HG02973 (cell line): Measurements from ENCODE around the gene DLGAP4.

Experiments used
- ATAC-seq: cut with Tn5 transposase; IDR thresholded peaks from one replicate; pipeline ENCODE4 v1.9.1; 2021; ENCODE audit warnings: moderate library complexity; ENCODE audit not compliant: unreplicated experiment

Gene DLGAP4

GRCh38 chr20:36525620-36526365, 219.7 kb downstream of the DLGAP4 start:
- no peak for ATAC-seq

- no peak for ATAC-seq
Observed at GRCh38 chr20:36526521-36527011, 220.4 kb downstream of the DLGAP4 start.

DNA sequence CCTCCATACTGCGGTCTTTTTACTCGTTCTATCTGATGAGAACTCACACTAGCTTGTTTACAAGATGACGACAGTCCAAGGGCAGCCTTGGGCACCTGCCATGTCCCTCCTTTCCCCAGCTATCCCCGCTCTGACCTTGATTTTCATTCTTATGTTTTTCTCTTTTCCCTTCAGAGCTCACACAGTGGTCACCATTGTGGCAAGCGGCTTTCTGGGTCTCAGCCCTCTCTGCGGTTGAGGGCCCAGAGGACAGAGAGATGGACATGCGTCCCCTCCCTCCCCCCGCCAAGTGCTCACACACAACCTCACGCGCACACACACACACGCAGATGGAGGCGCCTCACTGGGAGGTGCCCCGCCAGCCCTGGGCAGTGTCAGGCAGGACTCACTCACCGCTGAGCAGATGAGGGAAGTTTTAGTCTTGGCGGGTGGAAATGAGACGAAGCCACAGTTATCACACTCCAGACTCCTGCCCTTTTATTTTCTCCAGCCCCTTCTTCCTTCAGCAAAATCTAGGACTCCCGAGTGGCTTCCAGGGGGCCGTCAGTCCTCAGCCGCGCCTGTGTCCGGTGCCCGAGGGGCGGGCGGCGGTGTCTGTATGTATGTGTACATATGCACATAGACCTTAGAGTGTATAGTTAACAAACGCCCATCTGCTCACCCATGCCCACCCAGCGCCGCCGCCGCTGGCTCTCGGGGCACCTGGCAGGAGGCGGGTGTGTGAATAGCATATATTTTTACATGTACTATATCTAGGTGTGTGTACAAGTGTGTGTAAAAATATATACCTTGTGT, 221.4 kb downstream of the DLGAP4 start:
- no peak for ATAC-seq

DNA sequence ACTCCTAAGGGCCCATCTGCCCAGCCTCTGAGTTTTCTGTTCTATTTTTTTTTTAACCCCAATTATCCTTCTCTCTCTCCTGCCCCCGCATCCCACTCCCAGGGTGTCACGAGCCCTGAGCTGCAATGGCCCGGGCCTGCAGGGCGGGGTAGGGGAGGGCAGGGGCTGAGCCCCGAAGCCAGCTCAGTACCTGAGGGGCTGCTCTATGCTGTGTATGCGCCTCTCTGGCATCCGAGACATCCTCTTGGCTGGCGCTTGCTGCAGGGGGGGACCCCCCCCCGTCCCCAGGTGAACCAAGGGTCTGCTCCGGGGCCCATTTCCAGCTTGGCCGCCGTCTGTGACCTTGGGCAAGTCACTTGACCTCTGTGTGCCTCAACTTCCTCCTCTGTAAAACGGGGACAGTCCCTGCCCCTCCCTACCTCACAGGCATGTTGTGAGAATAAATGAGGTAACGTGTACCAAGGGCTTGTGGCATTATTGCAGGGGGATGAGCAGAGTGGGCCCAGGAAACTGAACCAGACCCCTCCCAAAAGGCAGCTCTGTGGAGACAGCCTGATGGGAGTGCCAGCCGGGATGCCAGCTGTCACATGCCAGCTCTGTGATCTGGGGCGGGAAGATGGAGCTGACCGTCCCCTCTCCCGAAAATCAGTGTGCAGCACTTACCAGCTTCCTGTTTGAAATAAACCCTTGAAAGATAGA, 222.2 kb downstream of the DLGAP4 start:
- no peak for ATAC-seq

GRCh38 chr20:36528875-36529417, 222.8 kb downstream of the DLGAP4 start:
- no peak for ATAC-seq

GRCh38 chr20:36532388-36532787, 226.2 kb downstream of the DLGAP4 start:
- ATAC-seq = no peak

- no peak for ATAC-seq
Observed at GRCh38 chr20:36532822-36533221, 226.7 kb downstream of the DLGAP4 start.

- ATAC-seq = no peak
Observed at GRCh38 chr20:36538026-36538722, 232.0 kb downstream of the DLGAP4 start.

DNA sequence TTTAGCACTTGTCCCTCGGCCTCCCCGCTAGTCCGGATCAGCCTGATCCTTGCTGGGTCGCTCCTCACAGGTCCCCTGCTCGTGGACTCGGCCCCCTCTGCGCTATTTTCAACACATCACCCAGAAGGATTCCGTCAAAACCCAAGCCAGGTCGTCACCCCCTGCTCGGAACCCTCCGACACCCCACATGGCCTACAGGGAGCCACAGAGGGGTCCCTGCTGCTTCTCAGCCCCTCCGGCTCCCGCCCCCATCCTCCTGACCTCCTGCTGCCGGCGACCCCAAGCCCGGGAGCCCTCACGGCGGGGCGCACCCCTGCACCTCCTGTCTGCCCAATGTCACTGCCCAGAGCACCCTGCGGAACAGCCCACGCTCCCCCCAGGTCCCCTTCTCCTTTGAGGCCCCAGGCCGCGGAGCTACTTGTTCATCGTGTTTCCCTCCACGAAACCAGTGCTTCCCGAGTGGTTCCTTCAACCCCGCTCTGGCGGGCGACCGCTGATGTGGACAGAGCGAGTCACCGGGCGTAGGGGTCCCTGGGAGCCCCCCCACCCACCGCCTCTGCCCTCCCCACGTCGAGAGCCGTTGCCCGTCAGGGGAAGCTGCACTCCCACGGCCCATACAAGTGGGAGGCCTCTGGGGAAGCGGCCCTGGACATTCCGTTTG, 234.5 kb downstream of the DLGAP4 start:
- ATAC-seq = no peak

DNA sequence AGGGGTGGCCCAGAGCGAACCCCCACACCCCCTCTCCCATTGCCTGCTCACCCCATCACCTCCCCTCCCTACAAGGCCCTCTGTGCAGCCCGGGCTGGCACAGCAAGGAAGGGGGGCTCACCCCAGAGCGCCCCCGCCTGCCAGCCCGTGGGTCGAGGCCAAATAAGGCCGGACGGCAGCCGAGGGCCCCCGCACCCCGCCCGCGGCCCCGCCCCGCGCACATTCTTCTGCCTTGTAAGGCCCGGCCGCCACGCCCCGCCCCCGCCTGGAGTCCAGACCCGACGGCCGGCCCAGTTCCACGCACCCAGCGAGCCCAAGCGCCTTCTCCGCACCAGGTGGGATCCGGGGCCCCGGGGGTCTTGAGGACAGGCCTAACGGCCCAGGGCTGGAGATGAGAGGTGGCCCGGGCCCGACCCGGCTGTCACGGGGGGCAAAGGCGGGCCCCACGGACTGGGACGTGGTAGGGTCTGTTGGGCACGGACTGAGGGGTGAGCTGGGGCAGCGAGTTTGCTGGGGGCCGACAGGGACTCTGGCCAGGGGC, 235.2 kb downstream of the DLGAP4 start, which contains the start of gene MYL9:
TSS of gene MYL9 (plus strand) at position 293 of the 541 bp plus-strand sequence. CDS start 3,366 bp downstream, outside the sequence.
- no peak for ATAC-seq

DNA sequence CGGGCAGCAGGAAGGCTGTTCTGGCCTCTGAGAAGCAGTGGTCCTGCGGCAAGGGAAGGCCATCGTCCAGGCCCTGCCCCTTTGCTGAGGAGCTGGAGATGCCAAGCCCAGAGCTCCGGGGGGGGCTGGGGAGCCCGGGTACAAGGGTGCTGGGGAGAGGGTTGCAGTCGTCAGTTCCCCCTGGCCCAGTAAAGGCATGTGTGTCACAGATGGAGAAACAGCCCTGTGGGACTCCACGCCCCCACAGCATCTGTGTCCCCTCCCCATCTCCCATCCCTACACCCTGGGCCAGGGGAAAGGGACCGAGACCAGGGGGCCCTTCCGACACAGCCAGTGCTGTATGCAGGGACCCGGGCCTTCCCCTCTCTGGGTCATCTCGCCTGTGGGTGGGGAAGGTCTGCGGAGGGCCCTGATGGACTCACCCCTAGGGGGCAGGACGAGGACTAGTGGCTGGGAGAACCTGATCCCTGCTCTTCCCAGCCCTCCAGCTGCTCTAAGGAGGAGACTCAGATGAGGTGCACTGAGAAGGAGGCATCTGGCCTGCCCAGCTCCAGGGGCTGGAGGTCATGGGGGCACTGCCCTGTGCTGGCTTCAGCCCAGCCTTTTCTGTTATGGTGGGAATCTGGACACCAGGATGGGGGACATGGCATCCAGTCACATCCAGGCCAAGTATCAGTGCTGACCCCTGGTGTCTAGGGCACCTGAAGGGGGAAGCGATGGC, 235.8 kb downstream of the DLGAP4 start:
- ATAC-seq = no peak

- ATAC-seq = no peak
Observed at GRCh38 chr20:36542516-36543183, 236.5 kb downstream of the DLGAP4 start.

DNA sequence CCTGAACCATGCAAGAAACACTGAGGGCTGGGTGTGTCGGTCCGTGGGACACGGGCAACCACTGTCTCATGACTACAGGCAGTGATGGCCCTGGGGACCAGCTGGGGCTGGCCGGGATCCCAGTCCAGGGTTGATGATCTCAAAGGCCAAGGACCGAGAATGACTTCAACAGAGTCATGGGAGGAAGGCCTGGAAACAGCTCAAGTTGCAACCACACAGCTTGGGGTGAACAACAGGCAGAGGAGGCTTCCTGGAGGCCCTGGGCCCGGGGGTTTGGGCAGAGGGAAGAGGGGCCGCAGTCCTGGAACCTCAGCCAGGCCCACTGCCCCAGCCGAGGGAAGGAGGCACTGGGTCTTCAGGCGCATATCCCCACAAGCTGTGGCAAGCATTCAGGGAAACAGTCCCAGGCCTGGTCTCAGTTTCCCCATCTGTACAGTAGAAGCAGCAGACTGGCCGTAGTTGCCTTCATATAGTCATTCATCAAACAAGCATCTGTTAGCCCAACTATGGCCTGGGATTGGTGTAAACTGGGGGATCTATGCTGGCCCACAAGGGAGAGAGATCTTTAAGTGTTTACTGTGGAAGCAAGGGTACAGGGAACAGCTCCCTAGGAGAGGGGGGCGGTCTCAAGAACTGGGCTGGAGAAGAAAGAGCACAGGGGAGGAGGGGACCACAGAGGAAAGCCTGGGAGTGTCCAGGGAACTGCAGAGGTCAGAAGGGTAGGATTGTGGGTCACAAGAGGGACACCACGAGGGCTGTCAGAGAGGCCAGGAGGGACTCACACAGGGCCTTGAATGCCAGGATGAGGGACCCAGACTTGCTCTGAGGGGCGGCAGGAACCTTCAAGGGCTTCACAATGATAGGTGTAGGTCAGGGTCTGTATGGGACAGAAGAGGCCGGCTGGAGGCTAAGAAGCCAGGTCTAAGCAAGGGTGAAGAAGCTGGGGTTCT, 237.3 kb downstream of the DLGAP4 start:
- no peak for ATAC-seq

DNA sequence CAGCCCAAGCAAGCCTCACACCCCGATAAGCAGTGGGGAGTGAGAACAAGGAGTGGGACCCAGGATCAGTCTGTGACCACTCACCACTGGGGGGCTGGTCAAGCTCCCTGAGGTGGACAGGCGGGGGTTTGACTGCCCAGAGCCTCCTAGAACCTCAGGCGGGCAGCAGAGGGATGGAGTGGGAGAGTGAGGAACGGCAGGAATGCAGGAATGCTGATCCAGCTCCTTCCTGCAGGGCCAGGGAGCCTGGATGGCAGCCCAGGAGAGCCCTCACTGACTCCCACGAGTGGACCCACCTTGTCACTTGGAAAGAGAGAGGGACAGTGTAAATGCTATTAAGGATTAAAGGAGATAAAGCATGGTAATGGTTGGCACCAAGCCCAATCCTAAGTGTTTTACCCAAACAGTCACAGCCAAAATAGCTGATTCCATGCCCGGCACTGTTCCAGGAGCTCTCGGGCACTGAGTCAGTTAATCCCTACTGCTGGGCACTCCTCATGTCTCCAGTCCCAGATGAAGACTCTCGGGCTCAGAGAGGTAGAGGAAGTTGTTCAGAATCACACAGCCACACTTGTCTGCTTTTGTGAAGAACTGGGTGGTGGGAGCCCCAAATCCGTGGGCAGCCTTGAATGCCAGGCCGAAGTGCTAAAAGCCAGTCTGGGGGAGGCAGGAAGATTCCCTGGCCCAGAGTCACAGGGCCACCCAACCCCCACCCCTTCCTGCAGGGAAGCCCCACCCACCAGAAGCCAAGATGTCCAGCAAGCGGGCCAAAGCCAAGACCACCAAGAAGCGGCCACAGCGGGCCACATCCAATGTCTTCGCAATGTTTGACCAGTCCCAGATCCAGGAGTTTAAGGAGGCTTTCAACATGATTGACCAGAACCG, 238.2 kb downstream of the DLGAP4 start:
- ATAC-seq = no peak

- no peak for ATAC-seq
Observed at GRCh38 chr20:36546111-36546736, 240.1 kb downstream of the DLGAP4 start.
